Naive thymus-derived CD4-positive, alpha-beta T cell (primary cell): ENCODE data around the gene CACNB4. TPM values are rescaled to one million over a fixed set of nuclear protein-coding genes. Genes with fewer than 3 reads are reported as not detected.

Source experiments
- ATAC-seq: fragments of 150-1000 bp; cut with Tn5 transposase; 2 replicates; pipeline ENCODE4 v1.10.0; 2021; ENCODE audit warnings: mild to moderate bottlenecking, moderate library complexity
- CTCF ChIA-PET: fragments of 350-600 bp; sonication (Branson Sonifier 250); formaldehyde crosslinking; loops from one replicate; lab custom pipeline; 2021; ENCODE audit warnings: antibody characterized with exemption; lab: Charles Lee
- POLR2A ChIA-PET: fragments of 350-600 bp; sonication (Branson Sonifier 250); formaldehyde crosslinking; loops from one replicate; lab custom pipeline; 2021; ENCODE audit warnings: antibody characterized with exemption, inconsistent platforms; lab: Charles Lee
- DNase-seq, 9 donors: peaks; one replicate each; pipeline versions ENCODE4 v3.0.0 to v3.0.0-alpha.2; 2020 to 2022; ENCODE audit warnings: mixed read lengths in 1 of 9
- H3K27ac ChIP-seq: one replicate; pipeline ENCODE4 v1.7.0; 2013; ENCODE audit warnings: mild to moderate bottlenecking, low read depth, low read length, moderate library complexity
- H3K27me3 ChIP-seq, 2 donors: one replicate each; pipeline ENCODE4 v1.7.0; 2013; ENCODE audit warnings: low read length in 2 of 2, mild to moderate bottlenecking in 2 of 2, moderate library complexity in 2 of 2; ENCODE audit not compliant: control insufficient read depth in 2 of 2, insufficient read depth in 2 of 2
- H3K36me3 ChIP-seq, 3 experiments: 1 replicate in 2 of 3; 2 replicates in 1 of 3; pipeline ENCODE4 v1.7.0; 2013; ENCODE audit warnings: low read length in 3 of 3, mild to moderate bottlenecking in 3 of 3, moderate library complexity in 1 of 3; ENCODE audit not compliant: insufficient read depth in 3 of 3, control insufficient read depth in 2 of 3
- H3K4me1 ChIP-seq, 2 donors: one replicate each; pipeline ENCODE4 v1.7.0; 2013; ENCODE audit warnings: low read length in 2 of 2, mild to moderate bottlenecking in 2 of 2, moderate library complexity in 1 of 2; ENCODE audit not compliant: control insufficient read depth in 2 of 2, insufficient read depth in 2 of 2
- H3K4me3 ChIP-seq: 2 replicates; pipeline ENCODE4 v1.7.0; 2013; ENCODE audit warnings: mild to moderate bottlenecking, low read length
- H3K9me3 ChIP-seq, 3 experiments: 1 replicate in 2 of 3; 2 replicates in 1 of 3; pipeline ENCODE4 v1.7.0; 2013; ENCODE audit warnings: low read length in 3 of 3; ENCODE audit not compliant: control insufficient read depth in 2 of 3
- H3K27ac Mint-ChIP-seq, 9 donors: one replicate each; pipeline ENCODE4 v1.8.0; 2020 to 2022; ENCODE audit warnings: mixed read lengths in 9 of 9, mild to moderate bottlenecking in 8 of 9, moderate library complexity in 5 of 9, inconsistent platforms in 2 of 9
- H3K27me3 Mint-ChIP-seq, 5 donors: one replicate each; pipeline ENCODE4 v1.8.0; 2021 to 2022; ENCODE audit warnings: mixed read lengths in 5 of 5, mild to moderate bottlenecking in 1 of 5
- H3K36me3 Mint-ChIP-seq, 5 donors: one replicate each; pipeline ENCODE4 v1.8.0; 2020 to 2022; ENCODE audit warnings: mixed read lengths in 5 of 5, mild to moderate bottlenecking in 3 of 5, inconsistent platforms in 1 of 5
- H3K4me1 Mint-ChIP-seq, 7 donors: one replicate each; pipeline ENCODE4 v1.8.0; 2020 to 2022; ENCODE audit warnings: mixed read lengths in 7 of 7, mild to moderate bottlenecking in 3 of 7, inconsistent platforms in 1 of 7
- H3K4me3 Mint-ChIP-seq, 10 donors: one replicate each; pipeline ENCODE4 v1.8.0; 2020 to 2022; ENCODE audit warnings: mild to moderate bottlenecking in 10 of 10, mixed read lengths in 10 of 10, moderate library complexity in 6 of 10, inconsistent platforms in 2 of 10
- H3K9me3 Mint-ChIP-seq, 11 donors: one replicate each; pipeline ENCODE4 v1.8.0; 2020 to 2022; ENCODE audit warnings: mixed read lengths in 11 of 11, mild to moderate bottlenecking in 4 of 11, inconsistent platforms in 1 of 11, moderate library complexity in 1 of 11
- intact Hi-C, 2 donors: fragments of 100-400 bp; cut with micrococcal nuclease; formaldehyde crosslinking; loops; one replicate each; pipeline ENCODE4 v1.15.1; 2023
- polyA plus RNA-seq, 2 donors: library from polyadenylated mRNA; unstranded; fragments of 300-500 nt; fragmentation: Illumina TruSeq; gene quantifications; one replicate each; pipeline ENCODE4 v1.2.3, GENCODE V29; 2021
- total RNA-seq, 6 experiments: library from RNA in 5 of 6; stranded (reverse) in 5 of 6; gene quantifications; 1 replicate in 5 of 6; 2 replicates in 1 of 6; pipeline ENCODE4 v1.2.3 and lab custom pipeline; 2021 to 2026

CACNB4 gene
- total and polyA plus RNA-seq, 7 experiments from 2014 or later, result 0.16 to 2.5 (median 0.42) TPM; not detected in 2

DNA sequence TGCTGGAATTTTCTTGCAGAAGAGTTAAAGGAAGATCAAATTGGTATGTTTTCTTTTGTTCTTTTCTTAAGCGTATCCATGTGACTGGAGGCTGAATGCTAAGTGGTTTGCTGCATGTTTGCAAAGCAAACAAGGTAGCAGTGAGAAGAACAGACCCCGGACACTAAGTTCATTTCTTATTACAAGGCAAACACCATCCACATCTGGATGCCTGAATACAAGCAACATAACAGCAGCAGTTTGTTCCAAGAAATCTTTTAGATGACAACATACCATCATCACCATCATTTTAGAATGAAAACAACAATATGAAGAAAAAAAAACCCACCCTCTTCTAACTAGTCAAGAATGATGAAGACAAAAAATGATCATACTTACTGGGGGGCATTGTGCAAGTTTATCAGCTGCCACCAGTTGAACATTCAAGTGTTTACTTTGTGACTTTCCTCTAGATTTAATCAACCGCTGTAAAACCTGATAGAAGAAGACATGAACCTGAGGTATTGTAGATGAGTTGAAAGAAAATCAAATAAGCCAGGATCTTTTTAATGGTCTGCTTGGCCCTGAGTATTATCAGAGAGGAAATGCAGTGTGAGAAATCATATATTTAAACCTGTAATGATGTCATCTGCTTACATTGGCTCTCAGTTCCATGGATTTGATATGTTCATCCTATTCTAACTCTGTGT lies 245.6 kb downstream of the CACNB4 start:
- ATAC-seq (no peak), DNase-seq (no peak)
- Mint-ChIP-seq H3K9me3 (no peaks in the 10 kb centered on the region), H3K27me3 (peaks cover 0 to 13% (median 0%) of the 10 kb centered on the region in 5 donors), H3K36me3 (no peaks in the 10 kb centered on the region), H3K4me1 (no peaks in the 10 kb centered on the region), H3K4me3 (no peak overlapping the region), H3K27ac (no peak overlapping the region)
- ChIA-PET CTCF (no interaction called here), POLR2A (no interaction called here)
- no peak overlapping the region for H3K27ac ChIP-seq
- no peak overlapping the region for H3K4me3 ChIP-seq
- H3K9me3 ChIP-seq, result no peaks in the 10 kb centered on the region
- H3K36me3 ChIP-seq, result no peaks in the 10 kb centered on the region
- intact Hi-C loops, result no loop called here
- no peaks in the 10 kb centered on the region for H3K4me1 ChIP-seq
- no peaks in the 10 kb centered on the region for H3K27me3 ChIP-seq

- intact Hi-C loops, result no loop called here
- Histone ChIP-seq H3K36me3 (no peaks in the 10 kb centered on the region), H3K9me3 (no peaks in the 10 kb centered on the region), H3K27ac (no peak overlapping the region), H3K4me3 (no peak overlapping the region), H3K27me3 (no peaks in the 10 kb centered on the region), H3K4me1 (no peaks in the 10 kb centered on the region)
- H3K9me3 Mint-ChIP-seq, result no peaks in the 10 kb centered on the region
- H3K27ac Mint-ChIP-seq, result no peak overlapping the region
- H3K4me3 Mint-ChIP-seq, result no peak overlapping the region
- ChIA-PET POLR2A (interaction anchor here (0.6 kb wide), 1 partner anchor 24 kb away, joined by 3 read pairs; the partner anchor contains the start of gene ARL5A), CTCF (interaction anchor here (0.6 kb wide), 1 partner anchor 44 kb away, joined by 3 read pairs; no protein-coding TSS in a partner anchor)
- H3K27me3 Mint-ChIP-seq, result peaks cover 0 to 19% (median 0%) of the 10 kb centered on the region in 5 donors
- H3K4me1 Mint-ChIP-seq, result no peaks in the 10 kb centered on the region
- DNase-seq (no peak), ATAC-seq (no peak)
- no peaks in the 10 kb centered on the region for H3K36me3 Mint-ChIP-seq
These were observed 246.4 kb downstream of the CACNB4 start for GRCh38 chr2:151852260-151853069.

- CTCF ChIA-PET, result no interaction called here
- no peak overlapping the region for H3K4me3 ChIP-seq
These were observed 247.1 kb downstream of the CACNB4 start for GRCh38 chr2:151851761-151852160.

GRCh38 chr2:151849413-151850010 lies 249.3 kb downstream of the CACNB4 start:
- POLR2A ChIA-PET, result no interaction called here
- intact Hi-C loops, result no loop called here
- no peak overlapping the region for H3K27ac ChIP-seq
- no peak overlapping the region for H3K4me3 Mint-ChIP-seq
- CTCF ChIA-PET, result no interaction called here
- H3K4me3 ChIP-seq, result no peak overlapping the region
- no peak for DNase-seq
- no peaks in the 10 kb centered on the region for H3K9me3 ChIP-seq
- no peaks in the 10 kb centered on the region for H3K4me1 ChIP-seq
- ATAC-seq, result no peak
- H3K36me3 Mint-ChIP-seq, result no peaks in the 10 kb centered on the region
- H3K4me1 Mint-ChIP-seq, result peaks cover 0 to under 1% (median 0%) of the 10 kb centered on the region in 7 donors
- peaks cover 0 to 26% (median 6%) of the 10 kb centered on the region in 5 donors for H3K27me3 Mint-ChIP-seq
- no peaks in the 10 kb centered on the region for H3K36me3 ChIP-seq
- no peak overlapping the region for H3K27ac Mint-ChIP-seq
- peaks cover 0 to under 1% (median 0%) of the 10 kb centered on the region in 11 donors for H3K9me3 Mint-ChIP-seq
- no peaks in the 10 kb centered on the region for H3K27me3 ChIP-seq

More at GRCh38 chr2:151851761-151852160, 247.1 kb downstream of the CACNB4 start:
- Mint-ChIP-seq H3K9me3 (no peaks in the 10 kb centered on the region), H3K27ac (no peak overlapping the region), H3K4me3 (no peak overlapping the region), H3K27me3 (peaks cover 0 to 19% (median 0%) of the 10 kb centered on the region in 5 donors), H3K36me3 (no peaks in the 10 kb centered on the region), H3K4me1 (no peaks in the 10 kb centered on the region)
- ATAC-seq (no peak), DNase-seq (no peak)
- Histone ChIP-seq H3K4me1 (no peaks in the 10 kb centered on the region), H3K27ac (no peak overlapping the region), H3K36me3 (no peaks in the 10 kb centered on the region), H3K9me3 (no peaks in the 10 kb centered on the region), H3K27me3 (no peaks in the 10 kb centered on the region)
- intact Hi-C loops, result no loop called here
- POLR2A ChIA-PET, result interaction anchor here (0.6 kb wide), 1 partner anchor 23 kb away, joined by 3 read pairs; the partner anchor contains the start of gene ARL5A

DNA sequence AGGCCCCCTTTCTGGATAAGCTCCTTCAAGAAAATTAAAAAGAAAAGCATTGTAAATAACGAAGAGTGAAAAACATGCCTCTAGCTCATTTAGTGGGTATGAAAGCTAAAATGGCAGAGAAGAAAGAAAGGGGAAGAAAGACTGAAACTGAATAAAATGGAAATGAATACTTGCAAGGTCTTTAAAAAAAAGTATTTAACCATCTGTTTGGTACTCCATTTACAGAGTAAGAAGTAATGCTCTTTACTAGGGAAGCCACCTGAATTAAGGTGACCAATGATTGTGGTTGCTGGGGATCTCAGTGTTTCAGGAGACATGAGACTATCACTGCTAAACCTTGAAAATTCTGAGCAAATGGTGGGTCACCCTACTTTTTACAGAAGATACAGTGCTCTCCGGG lies 253.0 kb downstream of the CACNB4 start:
- intact Hi-C loops, result no loop called here
- Mint-ChIP-seq H3K36me3 (no peaks in the 10 kb centered on the region), H3K27me3 (peaks cover 0 to 32% (median 8%) of the 10 kb centered on the region in 5 donors), H3K27ac (no peak overlapping the region), H3K4me3 (no peak overlapping the region), H3K9me3 (peaks cover 0 to 1% (median 0%) of the 10 kb centered on the region in 11 donors), H3K4me1 (peaks cover 0 to 6% (median 0%) of the 10 kb centered on the region in 7 donors)
- no peak for DNase-seq
- no peaks in the 10 kb centered on the region for H3K4me1 ChIP-seq
- H3K27me3 ChIP-seq, result no peaks in the 10 kb centered on the region
- POLR2A ChIA-PET, result no interaction called here
- no peak overlapping the region for H3K4me3 ChIP-seq
- no peaks in the 10 kb centered on the region for H3K36me3 ChIP-seq
- CTCF ChIA-PET, result no interaction called here
- H3K27ac ChIP-seq, result no peak overlapping the region
- ATAC-seq, result no peak
- no peaks in the 10 kb centered on the region for H3K9me3 ChIP-seq

GRCh38 chr2:151845481-151845880 lies 253.4 kb downstream of the CACNB4 start:
- Mint-ChIP-seq H3K4me3 (no peak overlapping the region), H3K27ac (no peak overlapping the region), H3K36me3 (no peaks in the 10 kb centered on the region), H3K27me3 (peaks cover 0 to 31% (median 8%) of the 10 kb centered on the region in 5 donors), H3K4me1 (peaks cover 0 to 6% (median 0%) of the 10 kb centered on the region in 7 donors), H3K9me3 (peaks cover 0 to 1% (median 0%) of the 10 kb centered on the region in 11 donors)
- POLR2A ChIA-PET, result no interaction called here
- Histone ChIP-seq H3K9me3 (no peaks in the 10 kb centered on the region), H3K4me1 (no peaks in the 10 kb centered on the region), H3K27me3 (no peaks in the 10 kb centered on the region), H3K36me3 (no peaks in the 10 kb centered on the region), H3K27ac (no peak overlapping the region), H3K4me3 (no peak overlapping the region)
- DNase-seq (no peak), ATAC-seq (no peak)
- CTCF ChIA-PET, result no interaction called here
- intact Hi-C loops, result no loop called here
